Fibroblast of pulmonary artery (primary cell): ENCODE results near the gene MLLT11.

Source experiments
- DNase-seq: peaks from one replicate; pipeline ENCODE4 v3.0.0-alpha.2; 2010; ENCODE audit warnings: low read depth
- H3K4me3 ChIP-seq: replicated peaks from 2 replicates; pipeline ENCODE4 v1.5.1; 2011; ENCODE audit warnings: low read depth, mild to moderate bottlenecking, control low read depth, low read length, moderate library complexity
- CTCF ChIP-seq: IDR thresholded peaks from 2 replicates; pipeline ENCODE4 v1.5.1; 2011; ENCODE audit warnings: mild to moderate bottlenecking, control low read depth, low read length, inconsistent platforms; ENCODE audit errors: missing control alignments

MLLT11 gene

GRCh38 chr1:151062741-151063371 lies 2.7 kb downstream of the MLLT11 start:
- no peak for TF ChIP-seq CTCF
- peak overlapping the region; percentile 23 for H3K4me3 ChIP-seq

GRCh38 chr1:151065089-151065645 lies 5.0 kb downstream of the MLLT11 start:
- DNase-seq: no peak
- no peak overlapping the region for H3K4me3 ChIP-seq
- no peak for TF ChIP-seq CTCF

More at GRCh38 chr1:151062741-151063371, 2.7 kb downstream of the MLLT11 start:
- peak; percentile 83 for DNase-seq

GRCh38 chr1:151067185-151067584 lies 7.0 kb downstream of the MLLT11 start:
- H3K4me3 ChIP-seq: no peak overlapping the region
- TF ChIP-seq CTCF: no peak
- no peak for DNase-seq

DNA sequence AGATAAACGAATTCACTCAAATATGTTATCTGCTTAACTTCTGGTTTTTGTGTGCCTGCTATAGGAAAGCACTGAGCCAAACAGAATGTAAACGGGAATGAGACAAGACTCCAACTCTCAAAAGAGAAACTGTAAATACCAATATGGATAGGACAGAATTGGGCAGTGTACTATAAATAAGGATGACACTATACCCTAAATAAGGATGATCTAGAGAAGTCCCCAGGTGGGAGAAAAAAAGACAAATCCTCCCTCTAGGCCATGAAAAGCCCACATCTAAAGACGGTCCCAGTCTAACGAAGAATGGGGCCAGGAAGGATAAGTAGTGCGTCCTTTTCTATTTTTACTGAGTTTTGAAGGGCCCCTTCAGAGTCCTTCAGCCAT lies 8.9 kb downstream of the MLLT11 start:
- no peak for TF ChIP-seq CTCF
- no peak for DNase-seq
- H3K4me3 ChIP-seq: no peak overlapping the region

- TF ChIP-seq CTCF: peak; percentile 82
- H3K4me3 ChIP-seq: peak within 1 kb of the TSS; percentile 93
- DNase-seq: peak; percentile 99
Measured at GRCh38 chr1:151070474-151071276, 10.5 kb downstream of the MLLT11 start, which contains the start of gene GABPB2. GABPB2 (plus strand) TSS chr1:151070761; CDS start chr1:151088190, 17,429 bp downstream.

- H3K4me3 ChIP-seq: no peak overlapping the region
- DNase-seq: no peak
- no peak for TF ChIP-seq CTCF
Measured at GRCh38 chr1:151072224-151072623, 12.0 kb downstream of the MLLT11 start.
